Omental fat pad (tissue), 4 donors: Measurements from ENCODE around the gene NPHP1. TPM values are rescaled to one million over a fixed set of nuclear protein-coding genes. Genes with fewer than 3 reads are reported as not detected.
"Not testable (repeated sequence)": the region's sequence is repeated elsewhere in the genome, so short reads cannot be mapped to it uniquely, and the experiment has no call there.

ENCODE experiments used
- ATAC-seq: fragments of 150-250 bp; one replicate; pipeline ENCODE4 v1.9.1; 2016; ENCODE audit warnings: mild to moderate bottlenecking, moderate library complexity; ENCODE audit not compliant: low FRiP score
- DNase-seq: peaks from one replicate; pipeline ENCODE4 v3.0.0-alpha.2; 2019; ENCODE audit warnings: low spot score
- total RNA-seq, 4 donors: library from RNA; depleted of rRNA; stranded (reverse); fragments of >200 nt; gene quantifications; one replicate each; pipeline ENCODE4 v1.1.0, GENCODE V29; 2016
- TF ChIP-seq, protein P1 (sequence below), 3 donors: fragments of 450-650 bp; IDR thresholded peaks; one replicate each; pipeline ENCODE4 v1.5.1; 2016 to 2017; ENCODE audit warnings: antibody characterized with exemption in 3 of 3, mild to moderate bottlenecking in 3 of 3, moderate library complexity in 2 of 3

The NPHP1 gene
- total RNA-seq, 4 donors from 2014 or later = 2.4 to 7.4 (median 3.7) TPM

DNA sequence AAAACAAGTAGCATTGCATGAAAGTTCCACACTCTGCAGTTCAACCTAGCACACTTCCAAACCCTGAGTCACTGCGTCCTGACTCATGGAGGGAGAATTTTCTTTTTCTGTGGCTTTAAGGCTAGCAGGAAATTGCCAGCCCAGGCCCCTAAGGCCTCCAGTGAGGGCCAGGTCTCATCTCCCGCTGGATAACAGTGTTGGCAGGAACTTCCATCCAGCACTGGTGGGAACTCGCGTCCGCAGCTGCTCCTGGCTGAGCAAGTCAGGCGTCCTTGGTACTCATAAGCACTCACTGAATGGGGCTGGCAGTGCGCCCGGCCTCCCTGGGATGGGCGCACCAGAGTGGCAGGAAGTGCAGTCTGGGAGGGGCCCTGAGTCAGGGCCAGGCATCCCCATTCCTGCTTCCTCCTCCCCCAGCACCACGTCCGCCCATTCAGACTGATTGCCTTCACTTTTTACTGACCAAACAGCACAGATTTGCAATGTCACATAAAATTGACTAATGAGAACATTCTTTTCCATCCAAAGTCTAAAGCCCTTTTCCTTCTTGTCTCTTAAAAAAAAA is 103.5 kb downstream of the NPHP1 start:
- TF ChIP-seq, protein P1, sequence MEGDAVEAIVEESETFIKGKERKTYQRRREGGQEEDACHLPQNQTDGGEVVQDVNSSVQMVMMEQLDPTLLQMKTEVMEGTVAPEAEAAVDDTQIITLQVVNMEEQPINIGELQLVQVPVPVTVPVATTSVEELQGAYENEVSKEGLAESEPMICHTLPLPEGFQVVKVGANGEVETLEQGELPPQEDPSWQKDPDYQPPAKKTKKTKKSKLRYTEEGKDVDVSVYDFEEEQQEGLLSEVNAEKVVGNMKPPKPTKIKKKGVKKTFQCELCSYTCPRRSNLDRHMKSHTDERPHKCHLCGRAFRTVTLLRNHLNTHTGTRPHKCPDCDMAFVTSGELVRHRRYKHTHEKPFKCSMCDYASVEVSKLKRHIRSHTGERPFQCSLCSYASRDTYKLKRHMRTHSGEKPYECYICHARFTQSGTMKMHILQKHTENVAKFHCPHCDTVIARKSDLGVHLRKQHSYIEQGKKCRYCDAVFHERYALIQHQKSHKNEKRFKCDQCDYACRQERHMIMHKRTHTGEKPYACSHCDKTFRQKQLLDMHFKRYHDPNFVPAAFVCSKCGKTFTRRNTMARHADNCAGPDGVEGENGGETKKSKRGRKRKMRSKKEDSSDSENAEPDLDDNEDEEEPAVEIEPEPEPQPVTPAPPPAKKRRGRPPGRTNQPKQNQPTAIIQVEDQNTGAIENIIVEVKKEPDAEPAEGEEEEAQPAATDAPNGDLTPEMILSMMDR (IDR thresholded peaks at IDR 0.05) = no peak
- DNase-seq (peak; percentile 96), ATAC-seq (peak; percentile 91)

DNA sequence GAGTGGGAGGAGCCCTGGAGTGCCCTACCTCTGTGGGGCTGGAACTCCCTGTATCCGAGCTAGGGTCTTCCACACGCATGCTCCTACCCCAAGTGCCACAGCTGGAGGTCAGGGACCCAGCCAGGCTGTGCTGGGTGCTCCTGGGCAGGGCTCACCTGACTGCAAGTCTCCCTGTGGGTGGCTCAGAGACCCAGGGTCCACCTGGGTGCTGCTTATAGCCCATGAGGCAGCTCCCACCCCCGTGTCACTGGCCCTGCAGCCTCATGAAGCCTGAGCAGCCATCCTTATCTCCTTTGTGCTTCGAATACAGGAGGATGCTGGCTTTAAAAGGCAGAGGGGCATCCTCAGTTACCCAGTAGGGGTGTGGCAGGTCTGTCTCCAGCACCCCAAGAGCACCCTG is 103.9 kb downstream of the NPHP1 start:
- ATAC-seq, DNase-seq: not testable (repeated sequence)

DNA sequence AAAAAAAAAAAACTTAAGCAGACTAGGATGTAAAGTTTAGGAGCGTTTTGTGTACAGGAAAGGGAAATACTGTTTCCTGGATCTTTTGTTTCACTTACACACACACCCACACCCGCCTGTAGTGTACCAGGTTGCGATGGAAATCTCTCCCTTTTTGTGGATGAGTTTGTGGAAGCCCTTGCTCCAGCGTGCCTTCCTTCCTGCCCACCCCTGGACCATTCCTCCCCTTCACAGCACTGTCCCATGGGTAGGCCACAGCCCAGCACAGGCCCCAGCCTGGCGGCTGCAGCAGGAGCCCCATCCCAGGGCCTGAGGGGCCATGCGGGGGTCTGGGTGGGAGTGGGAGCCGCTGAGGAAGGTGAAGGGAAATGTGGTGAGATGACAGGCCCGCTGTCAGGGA is 104.3 kb downstream of the NPHP1 start:
- DNase-seq = no peak
- ATAC-seq = no peak
- TF ChIP-seq, protein P1 (IDR thresholded peaks at IDR 0.05) = no peak

DNA sequence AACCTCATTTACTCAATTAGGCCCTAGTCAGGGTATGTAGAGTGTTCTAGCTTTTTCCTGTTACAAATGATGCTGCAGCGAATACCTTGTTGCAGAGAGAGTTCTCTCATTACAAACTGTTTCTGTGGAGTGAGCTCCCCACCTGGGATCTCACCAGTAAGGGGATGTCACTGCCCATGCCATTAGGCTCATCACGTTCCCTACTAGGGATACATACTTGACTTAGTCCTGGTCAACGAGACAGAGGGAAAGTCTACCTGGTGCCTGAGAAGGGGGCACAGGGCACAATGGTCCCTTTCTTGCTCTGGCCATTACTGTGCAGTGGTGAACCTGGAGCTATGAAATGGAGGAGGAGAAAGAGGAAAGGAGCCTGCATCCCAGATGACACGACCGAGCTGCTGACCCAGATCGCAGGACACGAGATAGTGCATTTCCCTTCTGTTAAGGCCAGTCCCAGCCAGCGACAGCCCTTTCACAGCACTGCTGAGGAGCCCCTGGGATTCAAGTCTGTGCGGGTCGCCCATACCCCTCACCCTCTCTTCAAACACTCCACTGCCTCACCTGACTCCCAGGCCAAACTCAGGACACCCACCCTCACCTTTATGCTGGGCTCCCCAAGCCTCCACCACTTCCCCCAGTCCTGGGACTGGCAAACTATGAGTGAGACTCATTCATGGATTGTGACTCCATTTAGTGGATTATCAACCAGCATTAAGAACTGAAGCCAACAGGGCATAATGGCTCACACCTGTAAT is 105.2 kb downstream of the NPHP1 start:
- TF ChIP-seq, protein P1 (IDR thresholded peaks at IDR 0.05) = no peak
- no peak for ATAC-seq
- DNase-seq = no peak

DNA sequence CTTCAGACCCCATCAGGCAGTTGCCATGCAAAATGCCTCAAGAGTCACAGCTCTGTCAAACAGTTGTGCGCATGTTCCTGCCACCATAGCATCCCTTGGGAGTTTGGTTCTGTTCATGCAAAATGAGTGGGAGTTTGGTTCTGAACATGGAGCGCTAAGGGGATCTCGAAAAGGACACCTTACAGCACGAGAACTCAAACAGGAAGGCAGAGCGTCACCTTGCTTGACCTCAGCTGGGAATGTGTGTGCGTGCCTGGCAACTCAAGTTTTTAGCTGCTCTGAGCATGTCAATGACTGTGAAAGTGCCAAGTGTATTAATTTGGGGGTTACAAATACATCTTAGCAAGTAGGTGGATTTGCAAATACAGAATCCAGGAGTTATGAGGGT is 105.8 kb downstream of the NPHP1 start:
- TF ChIP-seq, protein P1 (IDR thresholded peaks at IDR 0.05) = no peak
- DNase-seq = no peak
- ATAC-seq = no peak

DNA sequence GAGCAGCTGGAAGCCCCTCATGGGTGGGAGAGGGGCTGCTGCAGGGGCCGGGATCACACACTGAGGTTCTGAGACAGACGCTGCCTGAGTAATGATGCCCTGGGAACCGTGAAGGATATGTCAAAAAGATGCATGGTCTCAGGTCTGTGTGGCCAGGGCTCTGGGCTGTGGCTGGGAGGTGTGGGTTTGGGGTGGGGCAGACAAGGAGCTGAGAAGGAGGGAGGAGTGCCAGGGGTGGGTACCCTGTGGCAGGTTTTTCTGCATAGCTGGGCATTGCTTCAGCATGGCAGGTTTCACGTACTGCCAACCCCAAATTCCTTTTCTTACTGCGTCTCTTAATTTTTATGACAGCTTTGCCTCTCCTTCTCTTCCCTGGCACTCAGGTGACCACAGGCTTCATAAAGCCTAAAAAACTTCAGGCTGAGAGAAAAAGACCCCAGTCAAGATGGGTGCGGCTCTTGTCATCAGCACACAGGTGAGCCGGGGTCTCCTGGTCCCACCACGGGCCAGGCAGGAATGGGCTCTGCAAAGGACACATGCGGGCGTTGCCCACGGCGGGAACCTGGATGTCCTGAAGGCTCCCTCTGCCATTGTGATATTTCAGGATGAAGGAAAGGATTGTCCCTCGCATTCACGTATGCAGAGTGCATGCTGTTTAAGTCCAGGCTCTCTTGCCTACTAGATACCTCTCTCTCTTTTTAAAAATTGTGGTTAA is 107.2 kb downstream of the NPHP1 start:
- no peak for DNase-seq
- no peak for ATAC-seq
- TF ChIP-seq, protein P1 (IDR thresholded peaks at IDR 0.05) = no peak

- DNase-seq (no peak), ATAC-seq (no peak)
These were observed 108.7 kb downstream of the NPHP1 start for GRCh38 chr2:110095994-110096633.

DNA sequence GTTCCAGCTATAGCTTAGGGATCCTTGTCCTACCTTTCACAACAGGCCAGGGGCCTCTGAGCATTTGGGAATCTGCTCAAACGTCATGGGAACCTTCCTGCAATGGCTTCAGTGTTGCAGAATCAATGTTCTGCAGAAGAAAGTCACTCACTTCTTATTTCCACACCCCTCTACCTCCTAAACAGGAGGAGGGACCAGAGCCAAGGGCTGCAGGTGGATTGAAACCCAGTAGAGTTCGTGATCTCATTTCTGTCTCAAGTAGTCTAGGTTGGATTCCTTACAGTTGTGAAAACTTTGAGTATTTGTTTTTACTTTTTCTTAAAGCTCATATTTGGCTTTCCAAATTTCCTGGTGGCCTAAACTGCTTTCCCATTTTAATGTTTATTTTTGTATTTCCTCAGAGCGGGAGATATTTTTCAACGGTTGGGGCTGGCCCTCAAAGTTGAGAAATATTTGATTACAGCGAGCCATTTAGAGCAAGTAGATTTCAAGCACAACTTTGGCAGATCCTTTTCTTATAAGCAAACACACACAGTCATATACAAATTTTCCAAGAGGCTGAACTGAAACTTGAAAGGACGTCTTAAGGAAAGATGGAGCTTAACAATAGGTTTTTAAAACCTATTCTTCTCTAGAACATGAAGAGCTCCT is 109.8 kb downstream of the NPHP1 start:
- not testable (repeated sequence) for ATAC-seq, DNase-seq

More at GRCh38 chr2:110095994-110096633, 108.7 kb downstream of the NPHP1 start:
- TF ChIP-seq, protein P1 (IDR thresholded peaks at IDR 0.05) = no peak

- ATAC-seq, DNase-seq: not testable (repeated sequence)
These were observed 110.9 kb downstream of the NPHP1 start for GRCh38 chr2:110093924-110094323.

GRCh38 chr2:110090164-110090563 is 114.6 kb downstream of the NPHP1 start:
- ATAC-seq, DNase-seq: not testable (repeated sequence)
